ENCODE measurements around the gene LCE5A.

DNA sequence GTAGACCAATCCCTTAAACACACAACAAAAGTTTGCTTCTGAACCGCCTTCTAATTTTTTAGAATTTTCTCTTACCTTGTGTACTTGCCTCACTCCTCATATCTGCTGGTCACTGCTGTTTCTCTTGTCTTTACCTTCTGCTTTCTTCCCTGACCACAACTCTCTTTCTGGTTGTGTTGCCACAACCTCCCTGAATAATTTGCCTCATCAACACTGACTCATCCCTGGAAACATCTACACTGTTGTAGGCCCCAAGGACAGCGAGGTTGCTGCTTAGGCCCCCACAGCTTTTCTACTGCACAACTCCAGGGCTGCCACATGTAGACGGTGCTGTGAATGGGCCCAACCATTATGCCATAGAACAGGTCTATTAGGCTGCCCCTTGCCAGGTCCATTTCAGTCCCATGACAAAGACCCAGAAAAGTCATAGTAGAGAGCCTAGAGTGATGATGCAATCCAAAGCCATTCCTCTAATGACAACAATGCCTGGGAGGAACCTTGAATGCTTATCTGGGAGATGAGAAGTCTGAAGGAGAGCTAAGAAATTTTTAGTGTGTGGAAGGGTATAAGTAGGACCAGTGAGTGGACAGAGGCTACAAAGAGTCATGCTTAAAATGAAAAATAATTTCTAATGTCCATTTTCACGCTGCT, 36.6 kb upstream of the LCE5A start:
- TF ChIP-seq, protein P1, sequence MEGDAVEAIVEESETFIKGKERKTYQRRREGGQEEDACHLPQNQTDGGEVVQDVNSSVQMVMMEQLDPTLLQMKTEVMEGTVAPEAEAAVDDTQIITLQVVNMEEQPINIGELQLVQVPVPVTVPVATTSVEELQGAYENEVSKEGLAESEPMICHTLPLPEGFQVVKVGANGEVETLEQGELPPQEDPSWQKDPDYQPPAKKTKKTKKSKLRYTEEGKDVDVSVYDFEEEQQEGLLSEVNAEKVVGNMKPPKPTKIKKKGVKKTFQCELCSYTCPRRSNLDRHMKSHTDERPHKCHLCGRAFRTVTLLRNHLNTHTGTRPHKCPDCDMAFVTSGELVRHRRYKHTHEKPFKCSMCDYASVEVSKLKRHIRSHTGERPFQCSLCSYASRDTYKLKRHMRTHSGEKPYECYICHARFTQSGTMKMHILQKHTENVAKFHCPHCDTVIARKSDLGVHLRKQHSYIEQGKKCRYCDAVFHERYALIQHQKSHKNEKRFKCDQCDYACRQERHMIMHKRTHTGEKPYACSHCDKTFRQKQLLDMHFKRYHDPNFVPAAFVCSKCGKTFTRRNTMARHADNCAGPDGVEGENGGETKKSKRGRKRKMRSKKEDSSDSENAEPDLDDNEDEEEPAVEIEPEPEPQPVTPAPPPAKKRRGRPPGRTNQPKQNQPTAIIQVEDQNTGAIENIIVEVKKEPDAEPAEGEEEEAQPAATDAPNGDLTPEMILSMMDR (IDR thresholded peaks at IDR 0.05; ENCODE audit: borderline replicate concordance, extremely low read depth, low read length, poor library complexity, severe bottlenecking): no peak
- no peak for TF ChIP-seq EZH2 (IDR thresholded peaks at IDR 0.05; ENCODE audit: borderline replicate concordance, low read depth, low read length, severe bottlenecking)
